22Rv1 (cell line): ENCODE results near the gene FUT2.

Experiments used
- H3K27ac ChIP-seq: fragments of 450-650 bp; 2 replicates; pipeline ENCODE4 v1.5.1; 2017
- ZFX ChIP-seq: fragments of 450-650 bp; IDR thresholded peaks from 2 replicates; pipeline ENCODE4 v1.6.1; 2017; ENCODE audit warnings: antibody characterized with exemption, borderline replicate concordance
- TF ChIP-seq, protein P1 (sequence below): fragments of 450-650 bp; IDR thresholded peaks from 2 replicates; pipeline ENCODE4 v1.5.1; 2017; ENCODE audit warnings: mild to moderate bottlenecking

FUT2 gene

DNA sequence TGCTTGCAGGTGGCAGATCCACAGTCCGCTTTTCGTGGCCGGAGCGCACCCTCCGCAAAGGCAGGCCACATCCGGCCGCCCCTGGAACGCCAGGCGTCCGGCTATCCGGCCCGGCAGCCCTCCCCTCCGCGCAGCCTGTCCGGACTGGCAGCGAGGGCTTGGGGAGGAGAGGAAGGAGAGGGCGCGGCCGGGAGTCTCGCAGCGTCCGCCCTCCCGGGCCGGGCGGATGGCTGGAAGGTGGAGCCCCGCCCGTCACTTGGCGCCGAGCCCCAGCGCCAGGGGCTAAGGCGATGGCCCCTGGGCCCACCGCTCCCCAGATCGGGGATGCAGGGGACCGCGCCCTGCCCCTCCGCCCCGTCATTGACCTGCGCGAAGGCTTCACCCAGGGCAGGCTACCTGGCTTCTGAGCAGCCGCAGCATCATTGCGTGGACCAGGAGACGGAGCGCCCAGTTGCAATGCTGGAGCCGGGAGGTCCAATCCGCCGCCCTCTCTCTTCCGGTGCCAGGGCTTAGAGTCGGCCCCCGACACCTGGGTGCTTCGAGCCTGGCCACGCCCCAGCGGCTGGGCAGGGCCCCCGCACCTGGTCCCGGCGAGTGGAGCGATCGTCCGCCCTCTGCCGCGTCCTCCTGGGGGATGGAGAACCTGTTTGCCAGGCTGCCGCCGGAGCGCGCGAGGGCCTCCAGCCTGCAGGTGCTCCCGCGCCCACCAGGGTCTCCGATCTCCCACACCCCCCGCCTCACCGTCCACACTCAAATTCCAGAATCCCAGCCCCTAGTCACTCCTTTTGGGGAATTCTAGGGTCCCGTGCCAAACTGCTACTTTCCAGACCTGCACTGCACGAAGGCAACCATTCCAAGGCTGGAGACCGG lies 57.0 kb downstream of the FUT2 start, which contains the start of gene FUT1:
FUT1 (minus strand) TSS at position 146 of the 870 bp plus-strand sequence. CDS start 1,360 bp downstream, outside the sequence.
- TF ChIP-seq, protein P1, sequence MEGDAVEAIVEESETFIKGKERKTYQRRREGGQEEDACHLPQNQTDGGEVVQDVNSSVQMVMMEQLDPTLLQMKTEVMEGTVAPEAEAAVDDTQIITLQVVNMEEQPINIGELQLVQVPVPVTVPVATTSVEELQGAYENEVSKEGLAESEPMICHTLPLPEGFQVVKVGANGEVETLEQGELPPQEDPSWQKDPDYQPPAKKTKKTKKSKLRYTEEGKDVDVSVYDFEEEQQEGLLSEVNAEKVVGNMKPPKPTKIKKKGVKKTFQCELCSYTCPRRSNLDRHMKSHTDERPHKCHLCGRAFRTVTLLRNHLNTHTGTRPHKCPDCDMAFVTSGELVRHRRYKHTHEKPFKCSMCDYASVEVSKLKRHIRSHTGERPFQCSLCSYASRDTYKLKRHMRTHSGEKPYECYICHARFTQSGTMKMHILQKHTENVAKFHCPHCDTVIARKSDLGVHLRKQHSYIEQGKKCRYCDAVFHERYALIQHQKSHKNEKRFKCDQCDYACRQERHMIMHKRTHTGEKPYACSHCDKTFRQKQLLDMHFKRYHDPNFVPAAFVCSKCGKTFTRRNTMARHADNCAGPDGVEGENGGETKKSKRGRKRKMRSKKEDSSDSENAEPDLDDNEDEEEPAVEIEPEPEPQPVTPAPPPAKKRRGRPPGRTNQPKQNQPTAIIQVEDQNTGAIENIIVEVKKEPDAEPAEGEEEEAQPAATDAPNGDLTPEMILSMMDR: peak; percentile 38; the same call in 1 of the 2 replicates
- TF ChIP-seq ZFX: no peak
- H3K27ac ChIP-seq: peak within 1 kb of the TSS; percentile 91

GRCh38 chr19:48755084-48755641 lies 59.4 kb downstream of the FUT2 start, which contains the start of gene FGF21:
Gene FGF21, plus strand, starts transcription at chr19:48755524. Its CDS starts 713 bp downstream, at chr19:48756237.
- TF ChIP-seq ZFX: no peak
- TF ChIP-seq, protein P1: no peak
- no peak within 1 kb of the TSS for H3K27ac ChIP-seq
